Mammary epithelial cell (primary cell): Measurements from ENCODE around the gene GLCE.

Experiments
- EZH2 ChIP-seq: IDR thresholded peaks from 2 replicates; pipeline ENCODE4 v1.6.1; 2012; ENCODE audit warnings: low read length, inconsistent platforms, borderline replicate concordance
- TF ChIP-seq, protein P1 (sequence below), 2 donors: IDR thresholded peaks in 1 of 2; conservative IDR thresholded peaks in 1 of 2; 2 replicates each; pipeline ENCODE4 v1.5.1; 2011 to 2012; ENCODE audit warnings: inconsistent platforms in 2 of 2, low read length in 2 of 2, mild to moderate bottlenecking in 2 of 2, control low read depth in 1 of 2, low read depth in 1 of 2; ENCODE audit not compliant: insufficient read depth in 1 of 2; ENCODE audit errors: extremely low read depth in 1 of 2

DNA sequence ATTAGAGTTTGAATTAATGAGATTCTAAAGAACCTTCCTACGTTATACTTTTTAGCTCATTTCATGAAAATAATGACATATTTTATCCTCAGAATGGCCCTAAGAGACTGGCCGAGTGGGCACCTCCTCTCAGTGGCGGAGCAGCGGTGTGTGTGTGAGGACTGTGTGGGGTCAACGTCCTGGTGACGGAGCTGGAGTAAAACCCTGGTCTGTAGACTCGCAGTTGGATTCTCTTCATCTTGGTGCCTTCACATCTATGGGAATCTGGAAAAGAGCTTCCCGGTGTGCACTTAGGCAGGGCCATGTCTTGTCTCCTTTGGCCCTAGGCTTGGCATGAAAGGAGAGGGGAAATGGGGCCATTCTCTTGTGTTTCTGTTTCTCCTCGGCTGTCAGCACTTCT, 116.9 kb downstream of the GLCE start:
- TF ChIP-seq, protein P1, sequence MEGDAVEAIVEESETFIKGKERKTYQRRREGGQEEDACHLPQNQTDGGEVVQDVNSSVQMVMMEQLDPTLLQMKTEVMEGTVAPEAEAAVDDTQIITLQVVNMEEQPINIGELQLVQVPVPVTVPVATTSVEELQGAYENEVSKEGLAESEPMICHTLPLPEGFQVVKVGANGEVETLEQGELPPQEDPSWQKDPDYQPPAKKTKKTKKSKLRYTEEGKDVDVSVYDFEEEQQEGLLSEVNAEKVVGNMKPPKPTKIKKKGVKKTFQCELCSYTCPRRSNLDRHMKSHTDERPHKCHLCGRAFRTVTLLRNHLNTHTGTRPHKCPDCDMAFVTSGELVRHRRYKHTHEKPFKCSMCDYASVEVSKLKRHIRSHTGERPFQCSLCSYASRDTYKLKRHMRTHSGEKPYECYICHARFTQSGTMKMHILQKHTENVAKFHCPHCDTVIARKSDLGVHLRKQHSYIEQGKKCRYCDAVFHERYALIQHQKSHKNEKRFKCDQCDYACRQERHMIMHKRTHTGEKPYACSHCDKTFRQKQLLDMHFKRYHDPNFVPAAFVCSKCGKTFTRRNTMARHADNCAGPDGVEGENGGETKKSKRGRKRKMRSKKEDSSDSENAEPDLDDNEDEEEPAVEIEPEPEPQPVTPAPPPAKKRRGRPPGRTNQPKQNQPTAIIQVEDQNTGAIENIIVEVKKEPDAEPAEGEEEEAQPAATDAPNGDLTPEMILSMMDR (conservative IDR thresholded peaks at IDR 0.05 in 1 of 2, IDR thresholded peaks at IDR 0.05 in 1 of 2; ENCODE audit: extremely low read depth in 1 of 2, insufficient read depth in 1 of 2, low read depth in 1 of 2, low read length in 2 of 2): no peak
- TF ChIP-seq EZH2: no peak
